ENCODE data around the gene CAPS2.

CAPS2 gene

GRCh38 chr12:75327642-75328041 lies 2.5 kb downstream of the CAPS2 start:
- no peak for DNase-seq (ENCODE audit: low read depth in 1 of 2, low spot score in 1 of 2)
- TF ChIP-seq SPI1 (IDR thresholded peaks at IDR 0.05; ENCODE audit: borderline replicate concordance, low read depth) (no peak), POLR2AphosphoS5 (IDR thresholded peaks at IDR 0.05; ENCODE audit: low read depth) (no peak), GABPA (IDR thresholded peaks at IDR 0.05; ENCODE audit: low read depth) (no peak), REST (IDR thresholded peaks at IDR 0.05; ENCODE audit: insufficient replicate concordance, low read depth) (no peak)
- TF ChIP-seq, protein P1, sequence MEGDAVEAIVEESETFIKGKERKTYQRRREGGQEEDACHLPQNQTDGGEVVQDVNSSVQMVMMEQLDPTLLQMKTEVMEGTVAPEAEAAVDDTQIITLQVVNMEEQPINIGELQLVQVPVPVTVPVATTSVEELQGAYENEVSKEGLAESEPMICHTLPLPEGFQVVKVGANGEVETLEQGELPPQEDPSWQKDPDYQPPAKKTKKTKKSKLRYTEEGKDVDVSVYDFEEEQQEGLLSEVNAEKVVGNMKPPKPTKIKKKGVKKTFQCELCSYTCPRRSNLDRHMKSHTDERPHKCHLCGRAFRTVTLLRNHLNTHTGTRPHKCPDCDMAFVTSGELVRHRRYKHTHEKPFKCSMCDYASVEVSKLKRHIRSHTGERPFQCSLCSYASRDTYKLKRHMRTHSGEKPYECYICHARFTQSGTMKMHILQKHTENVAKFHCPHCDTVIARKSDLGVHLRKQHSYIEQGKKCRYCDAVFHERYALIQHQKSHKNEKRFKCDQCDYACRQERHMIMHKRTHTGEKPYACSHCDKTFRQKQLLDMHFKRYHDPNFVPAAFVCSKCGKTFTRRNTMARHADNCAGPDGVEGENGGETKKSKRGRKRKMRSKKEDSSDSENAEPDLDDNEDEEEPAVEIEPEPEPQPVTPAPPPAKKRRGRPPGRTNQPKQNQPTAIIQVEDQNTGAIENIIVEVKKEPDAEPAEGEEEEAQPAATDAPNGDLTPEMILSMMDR (IDR thresholded peaks at IDR 0.05; ENCODE audit: insufficient read depth, low read length), result no peak
- Histone ChIP-seq H3K27ac (replicated peaks) (no peak overlapping the region), H3K4me3 (replicated peaks; ENCODE audit: insufficient read depth, low read length) (no peak overlapping the region), H3K27me3 (ENCODE audit: insufficient read depth, poor library complexity, severe bottlenecking) (no peaks in the 10 kb centered on the region)

DNA sequence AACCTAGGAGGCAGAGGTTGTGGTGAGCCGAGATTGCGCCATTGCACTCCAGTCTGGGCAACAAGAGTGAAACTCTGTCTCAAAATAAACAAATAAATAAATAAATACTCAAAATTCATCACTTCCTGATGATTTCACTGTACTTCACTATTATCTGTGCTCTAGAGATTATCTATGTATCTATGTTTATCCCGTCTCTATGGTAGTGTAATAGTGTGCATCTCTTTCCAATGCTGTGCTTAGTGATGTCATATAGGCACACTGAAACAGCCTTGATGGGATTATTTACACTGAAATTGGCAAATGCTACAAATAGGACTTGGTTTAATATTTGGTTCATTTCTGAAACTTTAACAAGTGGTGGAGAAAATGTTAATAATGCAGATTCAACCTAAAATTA lies 6.5 kb downstream of the CAPS2 start:
- no peak overlapping the region for H3K27ac ChIP-seq (replicated peaks)
- no peak for TF ChIP-seq REST (IDR thresholded peaks at IDR 0.05; ENCODE audit: insufficient replicate concordance, low read depth)
- no peak for TF ChIP-seq GABPA (IDR thresholded peaks at IDR 0.05; ENCODE audit: low read depth)
- no peak for TF ChIP-seq POLR2AphosphoS5 (IDR thresholded peaks at IDR 0.05; ENCODE audit: low read depth)
- no peak for TF ChIP-seq SPI1 (IDR thresholded peaks at IDR 0.05; ENCODE audit: borderline replicate concordance, low read depth)
- TF ChIP-seq, protein P1 (IDR thresholded peaks at IDR 0.05; ENCODE audit: insufficient read depth, low read length), result no peak
- no peaks in the 10 kb centered on the region for H3K27me3 ChIP-seq (ENCODE audit: insufficient read depth, poor library complexity, severe bottlenecking)
- H3K4me3 ChIP-seq (replicated peaks; ENCODE audit: insufficient read depth, low read length), result no peak overlapping the region
- no peak for DNase-seq (ENCODE audit: low read depth in 1 of 2, low spot score in 1 of 2)

DNA sequence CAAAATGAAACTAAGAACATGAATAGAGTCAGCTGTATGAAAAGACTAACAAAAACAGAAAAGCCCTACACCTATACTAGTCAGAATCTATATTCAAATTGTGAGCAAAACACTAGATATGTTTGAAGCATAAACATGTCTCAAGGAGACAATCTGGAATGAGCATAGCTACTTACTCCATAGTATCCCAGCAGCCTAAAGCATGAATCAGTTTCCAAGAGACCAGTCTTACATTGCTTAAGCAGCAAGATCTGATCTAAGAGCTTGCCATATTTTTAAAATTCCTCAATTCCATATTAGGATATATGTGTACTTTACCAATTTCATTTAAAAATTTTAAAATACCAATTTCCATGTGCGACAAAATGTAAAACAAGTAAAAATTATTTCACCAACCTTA lies 7.7 kb downstream of the CAPS2 start:
- no peak overlapping the region for H3K27ac ChIP-seq (replicated peaks)
- TF ChIP-seq GABPA (IDR thresholded peaks at IDR 0.05; ENCODE audit: low read depth) (no peak), SPI1 (IDR thresholded peaks at IDR 0.05; ENCODE audit: borderline replicate concordance, low read depth) (no peak)
- TF ChIP-seq, protein P1 (IDR thresholded peaks at IDR 0.05; ENCODE audit: insufficient read depth, low read length), result no peak

DNA sequence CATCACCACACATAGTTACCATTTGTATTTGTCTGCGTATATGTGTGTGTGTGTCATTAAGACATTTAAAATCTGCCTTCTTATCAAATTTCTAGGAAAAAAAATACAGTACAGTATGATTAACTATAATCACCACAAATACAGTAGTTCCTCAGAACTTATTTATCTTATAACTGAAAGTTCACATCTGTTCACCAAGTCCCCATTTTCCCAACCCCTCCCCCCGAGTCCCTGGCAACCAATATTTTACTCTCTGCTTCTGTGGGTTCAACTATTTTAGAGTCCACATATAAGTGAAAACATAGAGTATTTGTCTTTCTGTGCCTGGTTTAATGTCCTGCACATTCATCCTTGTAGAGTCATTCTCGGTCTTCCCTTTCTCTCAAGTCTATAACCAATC lies 12.3 kb downstream of the CAPS2 start:
- DNase-seq (ENCODE audit: low read depth in 1 of 2, low spot score in 1 of 2), result no peak
- Histone ChIP-seq H3K4me3 (replicated peaks; ENCODE audit: insufficient read depth, low read length) (no peak overlapping the region), H3K27me3 (ENCODE audit: insufficient read depth, poor library complexity, severe bottlenecking) (no peaks in the 10 kb centered on the region), H3K27ac (replicated peaks) (no peak overlapping the region)
- TF ChIP-seq, protein P1 (IDR thresholded peaks at IDR 0.05; ENCODE audit: insufficient read depth, low read length), result no peak
- TF ChIP-seq SPI1 (IDR thresholded peaks at IDR 0.05; ENCODE audit: borderline replicate concordance, low read depth) (no peak), GABPA (IDR thresholded peaks at IDR 0.05; ENCODE audit: low read depth) (no peak), POLR2AphosphoS5 (IDR thresholded peaks at IDR 0.05; ENCODE audit: low read depth) (no peak), REST (IDR thresholded peaks at IDR 0.05; ENCODE audit: insufficient replicate concordance, low read depth) (no peak)

More for the DNA sequence above, 7.7 kb downstream of the CAPS2 start:
- no peak overlapping the region for H3K4me3 ChIP-seq (replicated peaks; ENCODE audit: insufficient read depth, low read length)
- H3K27me3 ChIP-seq (ENCODE audit: insufficient read depth, poor library complexity, severe bottlenecking), result no peaks in the 10 kb centered on the region
- no peak for DNase-seq (ENCODE audit: low read depth in 1 of 2, low spot score in 1 of 2)

Measured in HL-60 (cell line).